ENCODE data around the gene ORM1. TPM values are rescaled to one million over a fixed set of nuclear protein-coding genes. Genes with fewer than 3 reads are reported as not detected.
"Not testable (repeated sequence)": the region's sequence is repeated elsewhere in the genome, so short reads cannot be mapped to it uniquely, and the experiment has no call there.

Gene ORM1
- total RNA-seq, 1 donor from 2014 or later: 5.2 TPM

- H3K27me3 ChIP-seq; H3K27ac ChIP-seq; intact Hi-C loops (cut with DNase I); ATAC-seq; H3K9me3 ChIP-seq; DNase-seq; H3K4me1 ChIP-seq; H3K4me3 ChIP-seq: not testable (repeated sequence)
- peaks cover 36% of the 10 kb centered on the region for H3K36me3 ChIP-seq
Observed at GRCh38 chr9:114333718-114334117, 10.8 kb downstream of the ORM1 start.

GRCh38 chr9:114334490-114334889 is 11.6 kb downstream of the ORM1 start:
- Histone ChIP-seq H3K4me3 (no peak overlapping the region), H3K9me3 (no peaks in the 10 kb centered on the region), H3K36me3 (peaks cover 42% of the 10 kb centered on the region), H3K27ac (no peak overlapping the region), H3K4me1 (no peaks in the 10 kb centered on the region), H3K27me3 (no peaks in the 10 kb centered on the region)
- no peak for ATAC-seq
- no peak for TF ChIP-seq CTCF (IDR thresholded peaks at IDR 0.05)
- intact Hi-C loops (cut with DNase I): no loop called here
- no peak for DNase-seq

GRCh38 chr9:114335745-114336144 is 12.8 kb downstream of the ORM1 start:
- H3K27me3 ChIP-seq: no peaks in the 10 kb centered on the region
- ATAC-seq (no peak), DNase-seq (no peak)
- intact Hi-C loops (cut with DNase I): no loop called here
- TF ChIP-seq CTCF (IDR thresholded peaks at IDR 0.05): no peak
- no peak overlapping the region for H3K4me3 ChIP-seq
- H3K9me3 ChIP-seq: no peaks in the 10 kb centered on the region
- H3K27ac ChIP-seq: no peak overlapping the region
- H3K4me1 ChIP-seq: no peaks in the 10 kb centered on the region
- peaks cover 54% of the 10 kb centered on the region for H3K36me3 ChIP-seq

GRCh38 chr9:114336157-114336556 is 13.3 kb downstream of the ORM1 start:
- TF ChIP-seq CTCF (IDR thresholded peaks at IDR 0.05): no peak
- H3K9me3 ChIP-seq: no peaks in the 10 kb centered on the region
- peaks cover 58% of the 10 kb centered on the region for H3K36me3 ChIP-seq
- DNase-seq (no peak), ATAC-seq (no peak)
- intact Hi-C loops (cut with DNase I): no loop called here
- no peaks in the 10 kb centered on the region for H3K27me3 ChIP-seq
- H3K27ac ChIP-seq: no peak overlapping the region
- no peak overlapping the region for H3K4me3 ChIP-seq
- H3K4me1 ChIP-seq: no peaks in the 10 kb centered on the region

GRCh38 chr9:114336699-114337395 is 13.9 kb downstream of the ORM1 start:
- ATAC-seq: no peak
- DNase-seq: no peak
- Histone ChIP-seq H3K9me3 (no peaks in the 10 kb centered on the region), H3K27me3 (no peaks in the 10 kb centered on the region), H3K4me1 (no peaks in the 10 kb centered on the region), H3K27ac (no peak overlapping the region), H3K36me3 (peaks cover 65% of the 10 kb centered on the region), H3K4me3 (no peak overlapping the region)
- intact Hi-C loops (cut with DNase I): no loop called here
- no peak for TF ChIP-seq CTCF (IDR thresholded peaks at IDR 0.05)

GRCh38 chr9:114338187-114338586 is 15.3 kb downstream of the ORM1 start:
- Histone ChIP-seq H3K4me1 (no peaks in the 10 kb centered on the region), H3K27me3 (no peaks in the 10 kb centered on the region), H3K4me3 (no peak overlapping the region), H3K27ac (no peak overlapping the region), H3K36me3 (peaks cover 77% of the 10 kb centered on the region), H3K9me3 (no peaks in the 10 kb centered on the region)
- no peak for TF ChIP-seq CTCF (IDR thresholded peaks at IDR 0.05)
- intact Hi-C loops (cut with DNase I): no loop called here
- DNase-seq (no peak), ATAC-seq (no peak)

All from upper lobe of right lung (tissue), 1 donor.